ENCODE results near the gene CLIC3. TPM values are rescaled to one million over a fixed set of nuclear protein-coding genes. Genes with fewer than 3 reads are reported as not detected.

Gene CLIC3
- total RNA-seq, 1 donor from 2014 or later = 0.31 TPM

DNA sequence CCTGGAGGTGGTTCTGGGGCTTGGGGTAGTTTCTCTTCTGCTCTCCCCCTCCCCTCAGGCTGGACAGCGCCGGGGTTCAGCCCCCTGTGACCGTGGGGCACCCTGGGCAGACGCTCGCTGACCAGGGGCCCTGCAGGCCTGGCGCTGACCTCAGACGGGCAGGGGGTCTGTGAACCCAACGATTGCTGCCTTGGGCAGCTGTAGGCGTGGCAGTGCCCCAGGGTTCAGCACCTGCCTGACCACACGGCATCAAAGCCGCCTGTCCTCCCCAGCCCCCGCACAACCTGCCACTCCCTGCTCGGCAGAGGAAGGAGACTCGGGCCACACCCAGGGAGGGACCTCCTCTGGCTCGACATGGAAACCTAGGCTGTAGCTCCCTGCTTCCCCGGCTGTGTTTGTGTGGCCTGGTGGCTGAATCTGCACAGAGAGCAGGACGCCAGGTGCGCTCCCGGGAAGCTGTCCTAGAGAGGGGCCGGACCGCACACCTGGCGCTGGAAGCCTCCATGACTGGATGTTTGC, 32.1 kb downstream of the CLIC3 start:
- no peak for DNase-seq

- DNase-seq = no peak
Observed at GRCh38 chr9:136963751-136964150, 32.6 kb downstream of the CLIC3 start.

GRCh38 chr9:136963341-136963740, 33.0 kb downstream of the CLIC3 start:
- DNase-seq = no peak

DNA sequence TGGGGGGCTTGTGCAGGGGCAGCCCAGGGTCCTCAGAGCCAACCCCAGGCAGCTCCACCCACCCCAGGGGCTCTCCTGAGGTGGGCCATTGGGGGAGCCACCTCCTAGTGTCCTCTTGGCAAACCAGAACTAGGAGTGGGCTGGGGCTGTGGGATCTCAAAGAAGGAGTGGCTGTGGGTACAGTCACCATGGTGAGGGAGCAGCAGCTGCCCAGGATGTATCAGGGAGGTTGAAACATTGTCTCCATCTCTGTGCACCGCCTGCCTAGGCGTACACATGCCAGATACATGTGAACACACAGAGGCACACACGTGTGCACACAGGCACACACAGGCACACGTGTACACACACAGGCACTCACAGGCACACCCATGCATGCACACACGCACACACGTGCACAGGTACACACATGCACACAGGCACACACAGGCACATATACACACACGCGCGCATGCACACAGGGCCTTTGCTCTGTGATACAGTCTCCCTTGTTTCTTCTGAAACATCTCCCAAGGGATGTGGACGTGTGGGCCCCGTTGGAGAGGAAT, 33.6 kb downstream of the CLIC3 start:
- no peak for DNase-seq

DNA sequence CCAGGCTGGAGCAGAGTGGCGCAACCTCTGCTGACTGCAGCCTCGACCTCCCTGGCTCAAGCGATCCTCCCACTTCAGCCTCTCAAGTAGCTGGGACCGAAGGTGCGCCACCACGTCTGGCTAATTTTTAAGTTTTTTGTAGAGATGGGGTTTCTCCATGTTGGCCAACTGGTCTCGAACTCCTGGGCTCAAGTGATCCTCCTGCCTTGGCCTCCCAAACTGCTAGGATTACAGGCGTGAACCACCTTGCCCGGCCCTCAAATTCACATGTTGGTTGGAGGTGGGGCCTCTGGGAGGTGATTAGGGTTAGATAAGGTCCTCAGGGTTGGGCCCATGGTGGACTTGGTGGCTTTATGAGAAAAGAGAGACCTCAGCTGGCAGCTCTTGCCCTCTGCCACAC, 34.2 kb downstream of the CLIC3 start:
- DNase-seq = no peak

- no peak for DNase-seq
Observed at GRCh38 chr9:136961279-136962065, 34.9 kb downstream of the CLIC3 start.

GRCh38 chr9:136960938-136961275, 35.5 kb downstream of the CLIC3 start:
- no peak for DNase-seq

DNA sequence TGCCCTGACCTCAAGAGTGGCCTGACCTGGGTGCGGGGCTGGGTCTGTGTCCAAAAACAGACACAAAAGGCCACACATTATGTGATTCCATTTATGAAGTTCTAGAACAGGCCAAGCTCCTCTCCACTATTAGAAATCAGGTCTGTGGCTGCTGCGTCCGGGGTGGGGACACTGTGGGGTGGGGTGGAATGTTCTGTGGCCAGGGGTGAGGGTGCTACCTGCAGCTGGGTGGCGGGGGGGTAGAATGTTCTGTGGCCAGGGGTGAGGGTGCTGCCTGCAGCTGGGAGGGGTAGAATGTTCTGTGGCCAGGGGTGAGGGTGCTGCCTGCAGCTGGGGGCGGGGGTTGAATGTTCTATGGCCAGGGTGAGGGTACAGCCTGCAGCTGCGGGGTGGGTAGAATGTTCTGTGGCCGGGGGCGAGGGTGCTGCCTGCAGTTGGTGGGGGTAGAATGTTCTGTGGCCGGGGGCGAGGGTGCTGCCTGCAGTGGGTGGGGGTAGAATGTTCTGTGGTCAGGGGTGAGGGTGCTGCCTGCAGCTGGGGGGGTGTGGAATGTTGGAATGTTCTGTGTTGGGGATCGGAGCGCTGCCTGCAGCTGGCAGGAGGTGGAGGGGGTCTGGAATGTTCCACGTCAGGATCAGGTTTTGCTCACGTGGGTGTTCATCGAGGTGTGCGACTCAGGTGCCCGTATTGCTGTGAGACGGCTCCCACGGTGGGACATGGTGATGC, 36.0 kb downstream of the CLIC3 start:
- no peak for DNase-seq

DNA sequence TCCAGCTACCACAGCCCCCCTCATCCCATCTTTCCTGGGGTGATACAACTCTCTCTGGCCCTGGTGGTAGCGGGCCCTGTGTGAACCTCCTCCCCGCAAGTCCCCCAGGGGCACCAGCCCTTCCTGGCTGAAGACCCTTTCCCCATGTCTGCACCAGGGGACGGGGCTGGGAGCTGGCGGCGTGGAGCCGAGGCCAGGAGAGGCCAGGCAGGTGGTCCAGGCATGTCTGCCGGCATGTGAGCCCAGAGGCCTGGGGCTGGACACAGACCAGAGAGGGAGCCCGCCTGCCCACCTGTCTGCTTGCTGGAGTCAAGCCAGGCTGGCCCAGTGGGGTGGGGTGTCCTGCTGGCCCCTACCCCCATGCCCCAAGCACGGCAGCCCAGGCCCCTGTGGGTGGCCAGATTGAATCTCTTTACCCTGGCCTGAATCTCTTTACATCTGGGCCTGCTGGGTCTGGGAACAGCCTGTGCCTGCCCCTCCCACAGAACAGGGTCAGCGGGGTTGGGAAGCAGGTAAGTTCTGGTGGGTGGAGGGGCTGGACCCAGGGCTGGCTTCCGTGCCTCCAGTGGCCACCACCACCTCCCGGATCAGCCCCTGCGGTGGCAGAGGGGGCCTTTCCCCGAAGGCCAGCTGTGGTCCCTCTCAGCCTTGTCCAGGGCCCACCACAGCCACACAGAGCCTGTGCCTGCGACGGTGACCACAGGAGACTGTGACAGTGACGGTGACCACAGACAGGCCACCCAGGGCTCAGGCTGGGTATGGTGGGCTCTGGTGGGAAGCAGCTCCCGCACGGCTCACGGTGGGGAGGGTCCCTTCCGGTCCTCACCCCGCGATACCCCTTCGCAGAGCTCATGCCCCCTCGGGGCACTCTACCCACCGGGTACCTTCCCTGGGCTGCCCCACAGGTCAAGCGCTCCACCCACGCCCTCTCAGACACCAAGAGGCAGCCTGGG, 37.2 kb downstream of the CLIC3 start:
- DNase-seq = no peak

- no peak for DNase-seq
Observed at GRCh38 chr9:136958473-136958872, 37.9 kb downstream of the CLIC3 start.

DNA sequence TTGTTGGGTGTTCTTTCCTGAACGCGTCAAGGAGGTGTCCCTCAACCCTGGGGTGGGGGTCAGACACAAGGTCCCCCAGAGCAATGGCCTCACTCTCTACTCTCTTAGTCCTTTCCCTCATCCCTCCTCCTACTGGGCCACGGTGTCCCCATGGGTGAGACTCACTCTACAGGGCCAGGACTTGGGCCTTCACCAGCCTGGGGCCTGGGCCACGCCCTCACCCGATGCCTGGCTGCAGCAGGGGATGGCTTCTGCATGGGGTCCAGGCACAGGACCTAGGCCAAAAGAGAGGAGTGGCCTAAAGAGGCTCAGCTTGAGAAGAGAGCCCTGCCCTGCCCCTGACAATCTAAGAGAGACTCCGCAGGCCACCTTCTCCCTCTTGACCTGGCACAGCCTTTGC, 38.5 kb downstream of the CLIC3 start:
- no peak for DNase-seq

GRCh38 chr9:136957461-136957860, 38.9 kb downstream of the CLIC3 start:
- DNase-seq = no peak

DNA sequence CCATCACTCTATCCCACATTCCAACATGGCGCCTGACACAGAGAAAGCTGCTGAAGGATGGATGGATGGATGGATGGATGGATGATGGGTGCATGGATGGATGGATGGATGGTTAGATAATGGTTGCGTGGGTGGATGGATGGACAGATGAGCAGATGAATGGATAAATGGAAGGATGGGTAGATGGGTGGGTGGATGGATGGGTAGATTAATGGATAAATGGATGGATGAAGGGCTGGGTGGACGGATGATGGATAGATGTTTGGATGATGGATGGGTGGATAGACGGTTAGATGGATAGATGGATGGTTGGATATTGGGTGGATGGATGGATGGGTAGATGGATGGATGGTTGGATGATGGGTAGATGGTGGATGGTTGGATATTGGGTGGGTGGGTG, 39.8 kb downstream of the CLIC3 start:
- no peak for DNase-seq

- no peak for DNase-seq
Observed at GRCh38 chr9:136955943-136956335, 40.4 kb downstream of the CLIC3 start.

GRCh38 chr9:136955202-136955942, 41.0 kb downstream of the CLIC3 start:
- DNase-seq = no peak

DNA sequence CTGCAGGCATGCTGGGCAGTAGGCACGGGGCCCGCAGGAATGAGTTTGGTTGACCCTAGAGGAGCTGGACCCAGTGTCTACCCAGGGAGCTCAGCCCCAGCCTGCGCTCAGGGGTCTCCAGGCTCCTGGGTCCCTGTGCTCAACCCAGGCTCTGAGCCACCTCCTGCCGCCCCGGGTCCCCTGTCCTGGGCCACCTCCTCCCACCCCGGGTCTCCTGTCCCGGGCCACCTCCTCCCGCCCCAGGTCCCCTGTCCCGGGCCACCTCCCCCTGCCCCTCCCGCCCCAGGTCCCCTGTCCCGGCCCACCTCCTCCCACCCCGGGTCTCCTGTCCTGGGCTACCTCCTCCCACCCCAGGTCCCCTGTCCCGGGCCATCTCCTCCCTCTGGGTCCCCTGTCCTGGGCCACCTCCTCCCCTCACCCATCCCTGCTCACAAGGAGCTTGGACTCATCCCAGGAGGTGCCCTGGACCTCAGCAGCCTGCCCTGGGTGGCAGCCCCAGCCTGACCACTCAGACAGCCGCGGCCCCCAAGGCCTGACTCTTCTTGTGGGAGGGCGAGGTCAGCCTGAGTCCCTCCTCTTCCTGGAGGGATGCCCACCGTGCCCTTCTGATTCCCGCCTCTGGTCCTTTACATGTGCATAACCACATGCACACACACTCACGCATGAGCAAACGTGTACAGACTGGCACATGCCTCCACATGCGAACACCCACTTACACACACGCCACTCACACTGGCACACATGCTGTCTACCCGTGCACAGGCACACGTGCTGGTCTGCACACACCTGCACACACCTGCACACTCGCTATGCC, 41.9 kb downstream of the CLIC3 start:
- DNase-seq = no peak

DNA sequence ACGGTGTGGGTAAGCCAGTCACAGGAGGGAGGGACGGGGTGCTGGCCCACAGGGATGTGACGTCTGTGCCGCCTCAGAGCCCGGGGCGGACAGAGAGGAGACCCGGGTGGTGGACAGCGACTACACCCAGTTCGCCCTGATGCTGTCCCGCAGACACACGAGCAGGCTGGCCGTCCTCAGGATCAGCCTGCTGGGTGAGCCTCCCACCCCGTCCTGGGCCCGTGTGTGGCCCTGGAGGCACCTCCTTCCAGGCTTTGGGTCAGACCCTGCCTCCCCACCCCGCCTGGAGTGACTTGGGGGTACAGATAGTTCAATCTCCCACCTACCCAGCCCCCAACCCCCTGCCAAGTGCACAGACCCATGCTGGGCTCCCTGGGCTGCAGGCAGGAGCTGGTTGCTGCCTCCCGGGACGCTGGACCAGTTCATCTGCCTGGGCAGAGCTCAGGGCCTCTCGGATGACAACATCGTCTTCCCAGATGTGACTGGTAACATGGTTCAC, 42.5 kb downstream of the CLIC3 start:
- DNase-seq = no peak

- no peak for DNase-seq
Observed at GRCh38 chr9:136952876-136953770, 43.2 kb downstream of the CLIC3 start.

DNA sequence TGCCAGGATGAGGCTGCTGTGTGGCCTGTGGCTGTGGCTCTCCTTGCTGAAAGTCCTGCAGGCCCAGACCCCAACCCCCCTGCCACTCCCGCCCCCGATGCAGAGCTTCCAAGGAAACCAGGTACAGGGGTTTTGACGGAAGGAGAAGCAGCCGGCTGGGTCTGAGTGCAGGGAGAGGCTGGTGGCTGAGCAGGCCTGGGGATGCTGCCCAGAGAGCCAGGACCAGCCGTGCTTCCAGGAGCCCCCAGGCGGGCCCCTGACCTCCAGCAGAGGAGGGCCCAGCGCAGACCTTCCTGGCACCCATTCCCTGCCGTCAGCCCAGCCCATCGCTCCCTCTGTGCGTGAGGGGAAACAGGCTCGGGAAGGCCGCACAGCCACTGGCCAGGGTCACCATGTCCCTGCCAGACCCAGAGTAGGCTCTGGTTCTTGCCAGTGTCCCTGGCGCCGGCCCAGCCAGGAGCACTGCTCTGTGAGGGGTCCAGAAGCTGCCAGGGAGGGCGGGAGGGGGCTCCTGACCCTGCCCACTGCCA, 44.0 kb downstream of the CLIC3 start:
- no peak for DNase-seq

Measured in occipital lobe (tissue), 2 donors.